Fibroblast of skin of left quadriceps (primary cell): Measurements from ENCODE around the gene RTN4RL1.
A peak's percentile ranks its signal among the peaks of the same experiment; 100 is the strongest.

Source experiments
- DNase-seq, 2 experiments: peaks; one replicate each; pipeline ENCODE4 v3.0.0-alpha.2; 2013; ENCODE audit warnings: low read depth in 2 of 2

The RTN4RL1 gene, protein sequence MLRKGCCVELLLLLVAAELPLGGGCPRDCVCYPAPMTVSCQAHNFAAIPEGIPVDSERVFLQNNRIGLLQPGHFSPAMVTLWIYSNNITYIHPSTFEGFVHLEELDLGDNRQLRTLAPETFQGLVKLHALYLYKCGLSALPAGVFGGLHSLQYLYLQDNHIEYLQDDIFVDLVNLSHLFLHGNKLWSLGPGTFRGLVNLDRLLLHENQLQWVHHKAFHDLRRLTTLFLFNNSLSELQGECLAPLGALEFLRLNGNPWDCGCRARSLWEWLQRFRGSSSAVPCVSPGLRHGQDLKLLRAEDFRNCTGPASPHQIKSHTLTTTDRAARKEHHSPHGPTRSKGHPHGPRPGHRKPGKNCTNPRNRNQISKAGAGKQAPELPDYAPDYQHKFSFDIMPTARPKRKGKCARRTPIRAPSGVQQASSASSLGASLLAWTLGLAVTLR

DNA sequence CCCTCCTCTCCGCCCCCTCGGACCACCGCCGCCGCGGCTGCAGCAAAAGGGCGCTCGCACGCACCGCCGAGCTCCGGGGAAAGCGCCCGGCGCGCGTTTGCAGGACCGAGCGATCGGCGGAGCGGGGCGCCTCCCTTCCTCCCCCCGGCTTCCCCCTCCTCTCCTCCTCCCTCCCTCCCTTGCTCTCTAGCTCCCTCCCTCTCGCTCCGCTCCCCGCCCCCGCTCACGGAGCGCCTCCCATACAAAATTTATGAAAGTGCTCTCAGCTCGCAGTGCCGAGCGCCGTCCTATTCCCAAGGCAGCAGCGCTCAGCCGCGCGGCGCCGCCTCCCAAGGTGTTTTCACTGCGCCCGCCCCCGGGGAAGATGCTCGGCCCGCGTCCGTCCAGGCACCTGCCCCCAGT, at the start of gene RTN4RL1:
RTN4RL1 (minus strand) TSS at position 115 of the 402 bp plus-strand sequence. CDS start 469 bp downstream, outside the sequence.
- peak; percentile 42 to 55 for DNase-seq

DNA sequence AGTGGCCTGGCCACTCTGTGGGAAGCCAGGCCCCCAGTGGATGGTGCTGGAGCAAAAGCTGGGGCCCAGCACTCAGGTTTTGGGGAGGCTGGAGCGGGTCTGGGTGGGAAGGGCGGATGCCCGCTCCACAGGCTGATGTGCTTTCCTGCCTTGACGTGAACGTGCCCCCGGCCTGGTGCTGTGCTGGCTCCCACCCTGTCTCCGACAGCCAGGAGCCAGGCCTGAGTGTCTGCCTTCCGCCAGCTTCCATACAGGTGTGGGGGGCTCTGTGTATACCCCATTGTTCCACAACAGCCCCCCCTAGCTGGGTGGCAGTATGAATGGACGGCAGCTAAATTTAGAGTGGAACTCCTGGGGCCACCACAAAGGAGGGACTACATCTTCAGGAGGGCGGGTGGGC, 49.8 kb upstream of the RTN4RL1 start:
- DNase-seq = no peak

DNA sequence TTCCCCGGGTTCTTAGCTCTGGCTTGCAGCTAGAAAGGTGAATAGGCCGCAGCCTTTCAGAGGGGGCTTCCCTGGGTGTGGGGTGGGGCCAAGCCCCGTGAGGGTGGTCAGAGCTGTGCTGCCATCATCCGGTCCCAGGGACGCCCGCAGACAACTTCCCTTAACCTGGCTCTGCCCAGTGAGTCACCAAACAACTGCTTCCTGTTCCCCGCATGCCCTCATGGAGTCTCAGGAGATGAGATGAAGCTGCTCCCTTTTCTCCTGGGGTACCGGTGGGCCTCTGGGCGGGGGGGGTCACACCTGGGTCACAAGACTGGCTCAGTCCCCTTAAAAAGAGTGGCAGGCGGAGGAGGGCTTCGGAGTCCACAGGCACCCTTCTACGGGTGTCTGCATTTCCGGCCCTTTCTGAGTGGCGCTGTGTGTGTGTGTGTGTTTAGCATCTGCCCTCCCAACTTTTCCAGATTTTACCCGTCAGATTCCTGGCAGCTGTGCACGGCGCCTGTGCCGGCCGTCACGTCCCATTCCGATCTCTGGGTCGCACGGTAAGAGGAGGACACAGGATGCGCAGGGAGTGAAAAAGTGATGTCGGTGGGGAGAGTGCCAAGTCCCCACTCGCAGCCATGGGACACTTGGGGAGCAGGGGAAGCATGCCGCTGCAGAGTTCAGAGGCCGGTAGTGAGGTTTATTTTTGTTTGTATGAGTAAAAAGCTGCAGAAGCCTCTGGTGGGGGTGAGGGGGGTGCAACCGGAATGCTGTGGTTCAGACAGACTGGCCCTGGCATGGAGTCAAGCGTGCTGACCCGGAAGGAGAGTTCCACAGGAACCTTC, 46.5 kb upstream of the RTN4RL1 start:
- no peak for DNase-seq

DNA sequence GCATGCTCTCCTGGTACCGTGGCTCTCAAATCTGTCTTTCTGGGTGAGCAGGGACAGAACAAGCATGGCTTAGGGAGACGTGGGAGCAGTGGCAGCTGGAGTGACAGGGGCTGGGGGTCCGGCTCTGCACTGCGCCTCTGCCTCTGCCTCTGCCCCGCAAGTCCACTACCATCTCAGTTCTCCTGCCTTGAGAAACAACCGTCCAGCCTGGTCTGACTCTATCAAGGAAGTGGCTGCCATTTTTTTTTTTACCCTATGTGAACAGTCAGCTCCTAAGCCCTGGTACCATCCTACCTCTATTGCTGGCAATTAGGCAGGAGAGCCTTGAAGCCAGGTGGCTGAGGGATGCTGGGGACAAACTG, 45.9 kb upstream of the RTN4RL1 start:
- no peak for DNase-seq

DNA sequence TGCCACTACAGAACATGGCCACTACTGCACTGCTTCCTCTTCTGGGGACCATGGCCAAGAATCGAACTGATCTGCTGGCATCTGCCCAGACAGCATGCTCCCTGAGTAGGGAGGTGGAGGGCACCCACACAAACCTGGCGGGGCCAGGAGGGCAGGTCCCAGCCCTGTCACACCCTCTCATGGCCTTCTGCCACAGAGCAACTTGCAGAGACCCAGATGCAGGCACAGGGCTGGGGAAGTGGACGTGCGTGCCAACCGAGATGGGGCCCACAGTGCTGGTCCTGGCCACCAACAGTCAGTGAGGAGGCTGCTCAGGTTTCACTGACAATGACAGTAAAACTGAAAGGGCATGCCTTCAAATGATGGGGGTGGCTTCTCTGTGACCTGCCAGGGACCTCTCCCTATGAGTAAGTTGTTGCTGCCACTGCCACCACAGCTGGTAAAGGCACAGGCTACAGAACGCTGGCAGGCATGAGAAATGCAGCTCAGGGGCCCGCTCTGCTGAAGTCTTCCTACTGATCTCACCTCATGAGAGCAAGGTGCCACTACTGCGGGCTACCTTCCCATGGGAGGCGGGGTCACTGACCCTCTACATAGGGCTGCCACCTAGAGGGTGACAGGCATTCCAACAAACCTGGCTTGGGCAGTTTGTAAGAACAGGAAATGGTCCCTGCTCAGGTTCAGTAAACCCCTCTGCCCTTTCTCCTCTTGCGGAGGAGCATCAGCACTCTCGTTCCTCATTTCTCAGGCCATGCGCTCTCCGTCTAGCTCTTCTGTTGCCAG, 45.3 kb upstream of the RTN4RL1 start:
- DNase-seq = no peak

DNA sequence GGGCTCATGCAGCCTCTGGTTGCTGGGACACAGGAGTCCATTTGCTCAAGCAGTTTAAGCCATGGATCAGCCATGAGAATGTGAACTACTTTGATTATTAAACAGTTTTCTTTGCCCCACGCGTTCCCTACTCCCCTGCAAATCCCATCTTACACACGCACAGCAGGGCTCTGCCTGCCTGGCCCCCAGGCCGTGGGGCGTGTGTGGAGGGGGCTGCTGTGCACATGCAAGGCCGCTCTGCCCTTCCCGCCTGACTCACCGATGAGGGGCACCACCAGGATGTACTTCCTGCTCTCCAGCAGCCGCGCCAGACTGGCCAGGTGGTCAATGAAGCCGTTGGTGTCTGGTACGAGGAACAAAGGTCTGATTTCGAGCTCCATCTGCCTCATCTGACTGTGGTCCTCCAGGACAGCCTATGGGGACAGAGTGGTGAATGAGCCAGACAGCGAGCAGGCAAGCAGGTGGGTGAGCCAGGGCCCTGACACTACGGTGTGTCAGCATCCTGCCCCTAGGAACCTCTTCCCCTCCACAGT, 43.5 kb upstream of the RTN4RL1 start:
- DNase-seq = no peak

DNA sequence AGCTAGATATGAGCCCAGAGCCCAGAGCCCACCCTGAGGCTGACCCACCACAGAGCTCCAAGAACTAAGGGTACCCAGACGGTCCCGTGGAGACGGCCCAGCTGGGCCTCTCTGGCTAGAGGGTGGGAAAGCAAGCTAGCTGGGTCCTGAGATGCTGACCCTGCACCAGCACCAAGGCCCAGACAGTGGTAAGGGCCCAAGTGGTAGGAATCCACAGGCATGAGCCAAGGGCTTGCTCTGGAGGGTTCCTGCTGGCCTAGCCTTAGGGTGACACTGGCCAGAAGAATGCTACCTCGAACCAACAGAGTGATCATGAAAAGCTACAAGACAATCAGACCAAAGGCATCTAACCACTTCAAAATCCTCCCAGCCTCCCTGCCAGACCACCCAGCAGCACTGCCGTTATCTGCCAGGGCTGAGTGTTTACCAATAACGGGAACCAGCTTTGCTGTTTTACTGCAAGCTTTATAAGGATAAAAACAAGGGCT, 42.9 kb upstream of the RTN4RL1 start:
- DNase-seq = peak; percentile 67 to 68

DNA sequence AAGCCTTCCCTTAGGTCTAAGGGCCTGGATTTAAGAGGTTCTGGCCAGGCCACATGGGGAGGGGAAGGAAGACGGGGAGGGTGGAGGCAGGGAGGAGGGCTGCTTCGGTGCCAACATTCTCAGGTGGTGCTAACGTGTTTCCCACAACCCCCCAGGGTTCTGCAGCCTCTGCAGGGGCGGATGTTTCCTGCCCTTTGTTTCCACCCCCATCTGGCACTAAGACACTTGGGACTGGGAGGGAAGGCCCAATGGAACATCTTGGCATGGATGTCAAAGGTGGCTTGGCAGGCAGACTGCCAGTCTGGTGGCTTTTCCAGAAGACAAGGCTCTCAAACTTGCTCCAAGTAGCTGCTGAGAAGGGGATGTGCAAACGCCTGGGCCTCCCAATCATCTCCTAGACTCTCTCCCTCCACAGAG, 42.5 kb upstream of the RTN4RL1 start:
- no peak for DNase-seq

DNA sequence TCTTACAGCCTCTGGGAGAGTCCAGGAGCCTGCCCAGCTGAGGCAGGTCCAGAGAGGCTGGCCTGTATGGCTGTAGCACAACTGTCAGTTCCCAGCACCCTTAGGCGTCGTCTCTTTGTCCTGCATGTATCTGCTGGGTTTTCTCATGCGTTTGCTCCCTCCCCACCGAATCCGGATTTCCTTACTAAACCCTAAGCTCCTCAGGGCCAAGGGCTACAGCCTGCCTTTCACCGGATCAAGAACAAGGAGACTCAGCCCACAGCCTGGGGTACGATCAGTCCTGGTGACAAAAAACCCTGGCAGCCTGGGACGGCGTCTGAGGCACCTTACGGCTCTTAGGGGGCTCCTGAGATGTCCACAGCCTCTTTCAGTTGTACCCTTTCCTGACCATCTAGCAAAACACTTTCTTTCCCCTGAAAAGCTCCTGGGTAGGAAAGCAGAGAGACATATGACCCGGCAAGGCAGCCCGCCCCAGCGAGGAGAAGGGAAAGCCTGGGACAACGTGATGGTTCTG, 42.0 kb upstream of the RTN4RL1 start:
- DNase-seq = no peak

DNA sequence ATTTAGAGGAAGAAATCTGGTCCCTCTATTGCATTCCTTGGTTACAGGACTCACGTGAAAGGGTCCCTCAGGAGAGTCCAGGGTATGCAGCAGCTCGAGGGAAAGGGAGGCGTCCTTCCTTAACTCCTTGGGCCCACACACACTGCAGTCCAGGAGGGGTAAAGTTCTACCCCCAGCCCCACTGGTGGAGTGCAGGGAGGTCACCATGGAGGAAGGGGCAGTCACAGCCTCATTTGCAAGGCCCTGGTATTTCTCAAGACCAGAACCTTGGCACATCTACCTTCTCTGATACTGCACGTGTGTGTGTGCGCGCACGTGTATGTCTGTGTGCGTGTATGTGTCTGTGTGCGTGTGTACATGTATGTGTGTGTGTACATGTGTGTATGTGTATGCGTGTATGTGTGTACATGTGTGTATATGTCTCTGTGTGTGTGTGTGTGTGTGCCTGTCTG, 40.8 kb upstream of the RTN4RL1 start:
- DNase-seq = no peak

DNA sequence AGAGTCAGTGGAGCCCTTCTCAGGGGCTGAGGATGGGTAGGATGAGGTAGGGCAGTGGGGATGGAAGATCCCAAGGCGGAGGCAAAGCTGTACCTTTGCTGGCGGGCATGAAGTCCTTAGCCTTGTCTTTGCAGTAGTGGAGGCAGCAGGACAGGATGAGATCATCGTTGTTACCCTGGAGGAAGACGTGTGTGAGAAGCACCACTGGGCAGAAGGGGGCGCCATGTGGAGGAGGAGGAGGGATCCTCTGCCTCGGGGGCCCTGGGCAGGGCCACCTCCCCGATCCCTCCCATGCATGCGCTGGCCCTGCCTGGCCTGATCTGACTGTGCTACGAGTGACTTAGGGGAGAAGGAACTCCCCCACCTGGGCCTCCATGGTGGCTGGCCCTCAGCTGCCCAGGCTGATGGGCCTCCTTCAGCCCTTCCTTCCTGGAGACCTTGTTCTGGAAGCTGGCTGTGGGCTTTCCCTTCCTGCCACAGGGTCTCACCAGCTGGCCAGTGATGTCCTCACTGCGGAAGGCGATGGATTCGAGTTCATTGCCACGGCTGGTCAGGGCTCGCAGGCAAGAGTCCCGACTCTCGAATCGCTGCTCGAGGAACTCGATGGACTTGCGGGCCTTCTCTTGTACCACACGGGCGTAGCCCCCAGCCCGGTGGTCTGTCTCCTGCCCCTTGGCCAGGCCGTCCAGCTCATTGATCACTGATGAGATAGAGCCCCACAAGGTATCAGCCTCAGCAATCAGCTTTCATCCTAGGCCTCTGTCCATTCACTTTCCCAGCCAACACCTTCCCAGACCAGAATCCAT, 40.0 kb upstream of the RTN4RL1 start:
- no peak for DNase-seq

DNA sequence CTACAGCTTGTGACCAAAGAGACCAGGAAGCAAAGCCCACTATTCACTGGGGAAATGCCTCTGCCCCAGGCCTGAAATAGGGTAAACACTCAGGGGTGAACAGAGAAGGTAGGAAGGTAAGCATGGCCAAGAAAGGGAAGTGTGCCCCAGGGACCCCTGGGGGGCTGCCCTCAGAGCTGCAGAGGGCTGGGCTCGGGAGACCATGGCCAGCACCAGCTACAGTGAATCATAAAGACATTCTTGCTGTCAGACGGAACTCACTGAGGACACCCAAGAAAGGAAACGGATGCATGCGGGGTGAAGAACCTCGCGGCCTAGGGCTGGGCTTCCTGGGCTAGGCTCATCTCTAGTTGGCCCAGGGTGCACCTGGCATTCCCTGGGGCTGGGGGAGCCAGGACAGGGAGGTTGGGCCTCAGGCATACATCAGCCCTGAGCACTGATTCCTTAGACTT, 39.4 kb upstream of the RTN4RL1 start:
- DNase-seq = no peak

DNA sequence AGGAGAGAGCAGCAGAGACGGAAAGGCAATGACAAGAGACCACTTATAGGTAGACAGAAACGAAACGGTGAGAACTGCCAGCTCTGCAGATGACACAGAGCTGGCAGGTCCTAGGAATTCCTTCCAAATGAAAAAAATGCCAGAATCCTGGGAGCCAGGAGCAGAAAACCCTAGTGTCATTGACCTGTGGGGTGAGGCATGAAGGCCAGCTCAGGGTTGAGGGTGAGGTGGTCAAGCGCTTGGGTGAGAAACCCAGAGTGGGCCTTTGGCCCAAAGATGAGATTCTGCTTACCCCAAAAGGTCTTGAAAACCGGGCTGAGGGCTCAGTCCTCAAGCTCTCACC, 39.0 kb upstream of the RTN4RL1 start:
- no peak for DNase-seq

DNA sequence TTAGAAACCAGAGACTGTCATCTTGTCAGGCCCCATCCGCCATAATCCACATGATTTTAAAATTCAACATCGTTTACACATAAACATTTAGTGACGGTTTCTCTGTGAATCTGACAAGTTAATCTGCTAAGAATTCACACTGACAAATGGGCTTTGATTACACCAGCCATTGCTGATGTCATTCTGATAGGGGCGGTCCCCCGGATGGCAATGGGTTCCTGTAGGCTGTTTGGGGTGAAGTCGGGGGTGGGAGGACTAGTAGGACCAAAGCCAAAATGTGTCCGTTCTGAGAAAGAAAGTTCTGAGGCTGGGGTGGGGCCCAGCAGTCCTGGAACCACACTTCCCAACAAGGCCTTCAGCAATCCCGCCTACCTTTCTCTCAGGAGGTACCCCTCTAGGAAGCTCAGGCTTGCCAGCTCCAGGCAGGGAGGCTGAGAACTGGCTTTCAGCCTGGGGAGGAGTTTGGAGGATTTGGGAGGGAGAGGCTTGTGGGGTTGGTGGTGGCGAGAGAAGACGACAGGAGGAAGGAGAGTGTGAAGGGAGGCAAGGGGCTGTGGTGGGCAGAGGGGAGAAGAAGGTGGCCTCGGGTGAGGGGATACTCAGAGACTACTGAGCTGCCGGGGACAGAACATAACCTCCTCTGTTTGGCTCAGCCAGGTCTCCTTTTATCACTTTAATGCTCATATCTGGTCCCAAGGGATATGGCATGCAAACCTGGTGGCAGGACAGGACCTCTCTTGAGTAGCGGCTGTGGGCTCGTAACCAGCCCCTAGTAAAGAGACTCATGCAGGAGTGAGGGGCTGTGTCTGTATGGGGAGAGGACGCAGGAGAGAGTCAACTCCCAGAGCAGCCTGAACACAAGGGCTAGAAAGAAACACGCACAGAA, 38.4 kb upstream of the RTN4RL1 start:
- DNase-seq = peak in 1 of 2 experiments; percentile 69

DNA sequence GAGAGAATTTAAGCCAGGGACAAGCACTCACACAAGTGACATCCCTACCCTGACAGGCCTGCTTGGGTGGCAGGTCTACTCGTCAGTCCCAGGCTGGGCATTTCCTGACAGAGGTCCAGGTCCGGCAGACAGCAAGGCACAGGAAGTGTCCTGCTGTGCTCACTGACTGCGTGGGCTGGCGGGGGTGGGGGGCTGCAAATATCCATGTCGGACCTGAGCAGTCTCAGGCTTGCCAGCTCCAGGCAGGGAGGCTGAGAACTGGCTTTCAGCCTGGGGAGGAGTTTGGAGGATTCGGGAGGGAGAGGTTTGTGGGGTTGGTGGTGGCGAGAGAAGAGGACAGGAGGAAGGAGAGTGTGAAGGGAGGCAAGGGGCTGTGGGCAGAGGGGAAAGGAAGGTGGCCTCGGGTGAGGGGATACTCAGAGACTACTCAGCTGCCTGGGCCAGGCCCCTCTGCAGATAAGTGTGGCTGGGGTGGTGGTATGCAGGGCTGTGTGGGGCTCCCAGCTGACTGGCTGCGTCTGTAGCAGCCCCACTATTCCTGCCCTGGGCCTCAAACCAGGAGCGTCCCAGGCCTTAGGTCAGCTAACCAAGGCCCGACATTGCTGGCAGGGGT, 37.5 kb upstream of the RTN4RL1 start:
- no peak for DNase-seq

DNA sequence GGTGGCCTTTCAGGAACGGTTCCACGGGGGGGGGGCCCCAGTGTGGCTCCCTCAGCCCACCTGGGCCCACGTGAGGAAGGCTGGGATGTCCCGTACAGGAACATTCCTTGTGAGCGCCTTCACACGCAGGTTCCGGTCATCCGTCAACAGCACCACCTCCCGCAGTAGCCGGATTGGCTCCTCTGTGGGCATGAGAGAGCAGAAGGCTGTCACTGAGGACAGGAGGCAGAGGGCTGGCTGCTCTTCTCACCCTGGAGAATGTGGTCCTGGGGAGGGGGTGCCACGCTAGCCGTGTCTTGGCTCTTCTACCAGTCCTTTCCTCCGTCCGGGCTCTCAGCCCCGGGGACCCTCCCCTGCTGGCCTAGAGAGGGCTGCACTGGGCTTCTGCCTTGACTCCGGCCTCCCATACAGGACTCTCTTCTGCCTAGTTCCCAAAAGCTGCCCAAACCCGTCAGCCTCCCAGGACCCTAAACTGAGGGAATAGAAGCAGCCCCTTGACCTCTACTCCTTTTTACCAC, 36.4 kb upstream of the RTN4RL1 start:
- no peak for DNase-seq

DNA sequence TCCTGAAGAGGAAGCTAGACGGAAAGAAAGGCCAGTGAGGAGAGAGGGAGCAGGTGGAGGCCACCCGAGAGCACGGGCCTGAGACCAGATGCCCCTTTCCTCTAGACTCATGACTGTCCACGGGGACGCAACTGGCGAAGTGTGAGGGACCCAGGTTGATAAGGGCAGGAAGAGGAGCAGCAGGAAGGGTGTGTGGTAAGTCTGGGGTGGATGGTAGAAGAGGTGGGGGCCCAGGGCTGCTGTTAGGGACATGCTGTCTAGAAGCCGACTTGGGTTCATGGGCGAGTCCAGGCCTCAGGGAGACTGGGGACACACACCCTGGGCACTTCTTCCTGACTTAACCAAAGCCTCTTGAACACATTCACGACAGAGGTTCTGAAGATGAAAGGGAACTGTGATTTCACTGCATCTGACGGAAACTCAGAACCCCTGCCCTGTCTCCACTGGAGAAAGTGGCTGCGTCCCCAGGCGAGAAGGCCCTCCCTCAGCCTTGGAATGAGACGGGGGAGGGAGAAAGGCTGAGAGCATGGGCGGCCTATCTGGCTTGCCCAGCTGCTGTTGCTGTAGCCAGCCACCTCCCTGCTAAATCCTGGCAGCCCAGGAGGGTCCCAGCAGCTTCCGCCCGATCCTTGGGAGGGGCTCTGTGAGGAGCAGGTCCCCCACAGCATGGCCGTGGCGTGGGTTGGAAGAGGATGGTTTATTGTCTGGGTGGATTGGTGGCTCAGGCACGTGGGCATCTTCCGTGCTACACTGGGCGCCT, 35.7 kb upstream of the RTN4RL1 start:
- no peak for DNase-seq

DNA sequence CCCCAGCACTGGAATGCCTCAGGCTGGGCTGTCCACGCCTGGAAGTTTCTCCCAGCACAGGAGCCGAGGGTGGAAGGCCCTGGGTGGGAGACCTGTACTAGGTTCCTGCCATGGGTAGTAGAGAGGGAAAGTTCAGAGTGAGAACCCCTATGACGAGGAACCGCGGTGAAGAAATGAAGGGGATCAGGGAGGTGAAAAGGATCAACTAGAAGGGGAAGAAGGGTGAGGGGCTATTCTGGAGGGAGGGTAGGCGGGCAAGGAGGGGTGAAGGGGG, 35.2 kb upstream of the RTN4RL1 start:
- no peak for DNase-seq
